Neural cell (in vitro differentiated cells): ENCODE results near the gene HOXC11.

ENCODE experiments used
- EP300 ChIP-seq: fragments of 450-650 bp; conservative IDR thresholded peaks from 2 replicates; pipeline ENCODE4 v1.6.1; 2014; ENCODE audit warnings: antibody characterized with exemption, mild to moderate bottlenecking, moderate library complexity; ENCODE audit not compliant: poor library complexity, severe bottlenecking
- TAF1 ChIP-seq: IDR thresholded peaks from 2 replicates; pipeline ENCODE4 v1.6.1; 2012; ENCODE audit warnings: low read depth
- TF ChIP-seq, protein P1 (sequence below): fragments of 450-650 bp; IDR thresholded peaks from 2 replicates; pipeline ENCODE4 v1.5.1; 2014; ENCODE audit warnings: antibody characterized with exemption, mild to moderate bottlenecking, moderate library complexity; ENCODE audit not compliant: poor library complexity, severe bottlenecking

DNA sequence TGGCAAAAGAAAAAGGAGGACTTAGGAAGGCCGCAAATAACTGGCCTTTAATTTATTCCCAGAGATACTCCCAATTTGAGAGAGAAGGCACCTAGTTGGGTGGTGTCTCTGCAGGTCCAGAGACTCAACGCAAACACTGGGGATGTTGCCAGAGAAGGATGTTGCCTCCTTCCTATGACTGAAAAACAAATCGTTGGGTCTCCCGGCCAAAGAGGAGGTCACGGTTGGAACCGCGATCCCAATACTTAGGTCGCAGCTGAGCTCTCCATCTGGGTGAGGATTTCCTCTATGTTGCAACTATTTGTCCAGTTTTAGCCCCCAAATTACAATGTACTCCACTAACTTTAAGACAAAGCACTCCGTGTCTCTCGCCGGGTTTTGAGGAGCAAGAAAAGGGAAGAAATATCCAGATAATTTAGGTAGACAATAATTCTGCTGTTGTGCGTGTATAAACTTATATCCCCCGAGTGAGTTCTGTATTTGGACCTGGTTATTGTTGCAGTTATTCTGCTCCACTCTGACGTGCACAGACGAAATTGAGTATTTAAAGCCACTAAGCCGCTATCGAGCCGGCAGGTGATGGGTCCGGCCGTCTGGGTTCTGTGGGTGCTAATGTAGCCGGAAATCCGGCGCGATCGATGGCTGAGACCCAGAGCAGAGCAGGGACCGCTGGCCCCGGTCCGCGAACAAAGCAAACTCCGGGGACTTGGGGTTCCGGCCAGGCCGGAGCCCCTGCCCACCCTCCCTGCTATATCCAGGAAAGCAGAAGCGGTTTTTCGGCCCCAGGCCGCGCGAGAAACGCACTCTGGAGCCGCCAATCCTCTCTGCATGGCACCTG is 12.5 kb upstream of the HOXC11 start:
- TF ChIP-seq, protein P1, sequence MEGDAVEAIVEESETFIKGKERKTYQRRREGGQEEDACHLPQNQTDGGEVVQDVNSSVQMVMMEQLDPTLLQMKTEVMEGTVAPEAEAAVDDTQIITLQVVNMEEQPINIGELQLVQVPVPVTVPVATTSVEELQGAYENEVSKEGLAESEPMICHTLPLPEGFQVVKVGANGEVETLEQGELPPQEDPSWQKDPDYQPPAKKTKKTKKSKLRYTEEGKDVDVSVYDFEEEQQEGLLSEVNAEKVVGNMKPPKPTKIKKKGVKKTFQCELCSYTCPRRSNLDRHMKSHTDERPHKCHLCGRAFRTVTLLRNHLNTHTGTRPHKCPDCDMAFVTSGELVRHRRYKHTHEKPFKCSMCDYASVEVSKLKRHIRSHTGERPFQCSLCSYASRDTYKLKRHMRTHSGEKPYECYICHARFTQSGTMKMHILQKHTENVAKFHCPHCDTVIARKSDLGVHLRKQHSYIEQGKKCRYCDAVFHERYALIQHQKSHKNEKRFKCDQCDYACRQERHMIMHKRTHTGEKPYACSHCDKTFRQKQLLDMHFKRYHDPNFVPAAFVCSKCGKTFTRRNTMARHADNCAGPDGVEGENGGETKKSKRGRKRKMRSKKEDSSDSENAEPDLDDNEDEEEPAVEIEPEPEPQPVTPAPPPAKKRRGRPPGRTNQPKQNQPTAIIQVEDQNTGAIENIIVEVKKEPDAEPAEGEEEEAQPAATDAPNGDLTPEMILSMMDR = no peak
- TF ChIP-seq EP300 (no peak), TAF1 (no peak)
